Smooth muscle cell (in vitro differentiated cells): ENCODE measurements around the gene PEX16. TPM values are rescaled to one million over a fixed set of nuclear protein-coding genes. Genes with fewer than 3 reads are reported as not detected.
"Not testable (repeated sequence)": the region's sequence is repeated elsewhere in the genome, so short reads cannot be mapped to it uniquely, and the experiment has no call there.

Source experiments
- DNase-seq: peaks from one replicate; lab custom pipeline; 2025; ENCODE audit not compliant: unreplicated experiment; lab: John Stamatoyannopoulos, UW
- H2AFZ ChIP-seq: fragments of 200-600 bp; sonication (generic); 2 replicates; pipeline ENCODE4 v1.6.0; 2016; ENCODE audit warnings: antibody characterized with exemption, low read depth, mild to moderate bottlenecking
- H3F3A ChIP-seq: fragments of 200-600 bp; sonication (generic); 2 replicates; pipeline ENCODE4 v1.6.0; 2017; ENCODE audit warnings: antibody characterized with exemption, low read depth
- H3K27ac ChIP-seq: fragments of 200-600 bp; sonication (generic); 2 replicates; pipeline ENCODE4 v1.5.1; 2016; ENCODE audit warnings: low read depth, mild to moderate bottlenecking
- H3K27me3 ChIP-seq: fragments of 200-600 bp; sonication (generic); 2 replicates; pipeline ENCODE4 v1.6.1; 2016; ENCODE audit warnings: low read depth, mild to moderate bottlenecking
- H3K36me3 ChIP-seq: fragments of 200-600 bp; sonication (generic); 2 replicates; pipeline ENCODE4 v1.5.1; 2016; ENCODE audit warnings: low read depth
- H3K4me1 ChIP-seq: fragments of 200-600 bp; sonication (generic); 2 replicates; pipeline ENCODE4 v1.5.1; 2016; ENCODE audit warnings: low read depth
- H3K4me2 ChIP-seq: fragments of 200-600 bp; sonication (generic); 2 replicates; pipeline ENCODE4 v1.6.0; 2016; ENCODE audit warnings: mild to moderate bottlenecking
- H3K4me3 ChIP-seq: fragments of 200-600 bp; sonication (generic); 2 replicates; pipeline ENCODE4 v1.5.1; 2016; ENCODE audit warnings: mild to moderate bottlenecking
- H3K79me2 ChIP-seq: fragments of 200-600 bp; sonication (generic); 2 replicates; pipeline ENCODE4 v1.6.0; 2016; ENCODE audit warnings: low read depth, mild to moderate bottlenecking
- H3K9ac ChIP-seq: fragments of 200-600 bp; sonication (generic); 2 replicates; pipeline ENCODE4 v1.6.0; 2016; ENCODE audit warnings: low read depth
- H3K9me3 ChIP-seq: fragments of 200-600 bp; sonication (generic); replicated peaks from 2 replicates; pipeline ENCODE4 v1.5.1; 2016; ENCODE audit warnings: low read depth
- H4K20me1 ChIP-seq: fragments of 200-600 bp; sonication (generic); 2 replicates; pipeline ENCODE4 v1.6.0; 2016; ENCODE audit warnings: low read depth
- WGBS: methylation state at CpG from one replicate; pipeline ENCODE4 v1.1.7; 2016; ENCODE audit warnings: low lambda C conversion rate; 5-methylcytosine and 5-hydroxymethylcytosine counted together
- polyA plus RNA-seq: library from polyadenylated mRNA; unstranded; fragments of >200 nt; fragmentation: Nextera tagmentation; extraction: Ambion mirVana; gene quantifications from 2 replicates; pipeline ENCODE4 v1.2.1, GENCODE V29; 2016
- total RNA-seq: library from RNA; depleted of rRNA; stranded (reverse); fragments of >200 nt; gene quantifications from 2 replicates; pipeline ENCODE4 v1.2.3, GENCODE V29; 2014
- TF ChIP-seq, protein P1 (sequence below): fragments of 200-600 bp; sonication (generic); IDR thresholded peaks from 2 replicates; pipeline ENCODE4 v1.5.1; 2017; ENCODE audit warnings: borderline replicate concordance, mild to moderate bottlenecking, antibody characterized with exemption; ENCODE audit not compliant: insufficient read depth, poor library complexity, severe bottlenecking

The PEX16 gene
- total and polyA plus RNA-seq, 2 experiments from 2014 or later = 10.5 to 30.2 TPM

DNA sequence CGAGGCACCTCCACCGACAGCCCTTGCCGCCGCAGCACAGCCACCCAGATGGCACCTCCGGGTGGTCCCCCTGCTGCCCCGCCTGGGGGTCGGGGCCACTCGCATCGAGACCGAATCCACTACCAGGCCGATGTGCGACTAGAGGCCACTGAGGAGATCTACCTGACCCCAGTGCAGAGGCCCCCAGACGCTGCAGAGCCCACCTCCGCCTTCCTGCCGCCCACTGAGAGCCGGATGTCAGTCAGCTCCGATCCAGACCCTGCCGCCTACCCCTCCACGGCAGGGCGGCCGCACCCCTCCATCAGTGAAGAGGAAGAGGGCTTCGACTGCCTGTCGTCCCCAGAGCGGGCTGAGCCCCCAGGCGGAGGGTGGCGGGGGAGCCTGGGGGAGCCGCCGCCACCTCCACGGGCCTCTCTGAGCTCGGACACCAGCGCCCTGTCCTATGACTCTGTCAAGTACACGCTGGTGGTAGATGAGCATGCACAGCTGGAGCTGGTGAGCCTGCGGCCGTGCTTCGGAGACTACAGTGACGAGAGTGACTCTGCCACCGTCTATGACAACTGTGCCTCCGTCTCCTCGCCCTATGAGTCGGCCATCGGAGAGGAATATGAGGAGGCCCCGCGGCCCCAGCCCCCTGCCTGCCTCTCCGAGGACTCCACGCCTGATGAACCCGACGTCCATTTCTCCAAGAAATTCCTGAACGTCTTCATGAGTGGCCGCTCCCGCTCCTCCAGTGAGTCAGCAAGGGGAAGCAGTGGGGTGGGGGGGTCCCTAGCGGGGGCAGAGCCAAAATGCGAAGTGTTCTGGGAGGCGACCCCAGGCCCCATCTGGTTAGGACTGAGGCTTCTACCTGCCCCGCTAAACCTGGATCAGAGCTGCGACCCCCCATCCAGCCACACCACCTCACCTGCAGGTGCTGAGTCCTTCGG, 15.0 kb downstream of the PEX16 start:
- no peaks in the 10 kb centered on the region for H3K27me3 ChIP-seq
- peaks cover 9% of the 10 kb centered on the region for H4K20me1 ChIP-seq
- no peak for DNase-seq
- 97% methylated on average over 50 of the region's 56 CpGs for WGBS
- no peak overlapping the region for H3K9ac ChIP-seq
- TF ChIP-seq, protein P1, sequence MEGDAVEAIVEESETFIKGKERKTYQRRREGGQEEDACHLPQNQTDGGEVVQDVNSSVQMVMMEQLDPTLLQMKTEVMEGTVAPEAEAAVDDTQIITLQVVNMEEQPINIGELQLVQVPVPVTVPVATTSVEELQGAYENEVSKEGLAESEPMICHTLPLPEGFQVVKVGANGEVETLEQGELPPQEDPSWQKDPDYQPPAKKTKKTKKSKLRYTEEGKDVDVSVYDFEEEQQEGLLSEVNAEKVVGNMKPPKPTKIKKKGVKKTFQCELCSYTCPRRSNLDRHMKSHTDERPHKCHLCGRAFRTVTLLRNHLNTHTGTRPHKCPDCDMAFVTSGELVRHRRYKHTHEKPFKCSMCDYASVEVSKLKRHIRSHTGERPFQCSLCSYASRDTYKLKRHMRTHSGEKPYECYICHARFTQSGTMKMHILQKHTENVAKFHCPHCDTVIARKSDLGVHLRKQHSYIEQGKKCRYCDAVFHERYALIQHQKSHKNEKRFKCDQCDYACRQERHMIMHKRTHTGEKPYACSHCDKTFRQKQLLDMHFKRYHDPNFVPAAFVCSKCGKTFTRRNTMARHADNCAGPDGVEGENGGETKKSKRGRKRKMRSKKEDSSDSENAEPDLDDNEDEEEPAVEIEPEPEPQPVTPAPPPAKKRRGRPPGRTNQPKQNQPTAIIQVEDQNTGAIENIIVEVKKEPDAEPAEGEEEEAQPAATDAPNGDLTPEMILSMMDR = no peak
- peaks cover 14% of the 10 kb centered on the region for H3K4me1 ChIP-seq
- H3K79me2 ChIP-seq = no peaks in the 10 kb centered on the region
- no peaks in the 10 kb centered on the region for H3F3A ChIP-seq
- no peak overlapping the region for H3K27ac ChIP-seq
- no peak overlapping the region for H3K4me3 ChIP-seq
- H3K4me2 ChIP-seq = no peak overlapping the region
- H3K36me3 ChIP-seq = no peaks in the 10 kb centered on the region
- no peaks in the 10 kb centered on the region for H3K9me3 ChIP-seq
- H2AFZ ChIP-seq = no peak overlapping the region

DNA sequence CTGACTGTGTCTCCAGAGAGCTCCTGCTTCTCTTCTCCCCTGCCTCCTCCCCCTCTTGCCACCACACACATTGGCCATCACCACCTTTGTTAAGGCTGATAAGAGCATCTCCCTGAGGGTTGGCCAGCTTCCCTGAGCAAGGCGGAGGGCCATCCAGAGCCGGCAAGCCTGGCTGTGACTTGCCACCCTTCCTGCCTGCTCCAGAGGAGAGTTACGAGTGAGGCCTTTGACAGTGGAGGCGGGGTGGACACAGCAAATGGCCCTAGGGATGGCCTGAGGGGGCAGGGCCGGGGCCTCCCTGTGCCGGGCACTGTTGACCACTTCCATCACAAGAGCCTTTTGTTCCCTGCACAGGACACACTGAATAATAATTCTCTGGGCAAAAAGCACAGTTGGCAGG, 16.1 kb downstream of the PEX16 start:
- DNase-seq = no peak
- Histone ChIP-seq H3K9me3 (no peaks in the 10 kb centered on the region), H3F3A (no peaks in the 10 kb centered on the region), H3K36me3 (no peaks in the 10 kb centered on the region), H3K9ac (no peak overlapping the region), H3K4me2 (no peak overlapping the region), H3K4me1 (peaks cover 16% of the 10 kb centered on the region), H3K79me2 (no peaks in the 10 kb centered on the region), H3K27ac (no peak overlapping the region), H3K27me3 (no peaks in the 10 kb centered on the region), H2AFZ (no peak overlapping the region), H3K4me3 (no peak overlapping the region), H4K20me1 (peaks cover 9% of the 10 kb centered on the region)
- TF ChIP-seq, protein P1 = no peak
- WGBS = 92% methylated on average over 6 of the region's 6 CpGs

DNA sequence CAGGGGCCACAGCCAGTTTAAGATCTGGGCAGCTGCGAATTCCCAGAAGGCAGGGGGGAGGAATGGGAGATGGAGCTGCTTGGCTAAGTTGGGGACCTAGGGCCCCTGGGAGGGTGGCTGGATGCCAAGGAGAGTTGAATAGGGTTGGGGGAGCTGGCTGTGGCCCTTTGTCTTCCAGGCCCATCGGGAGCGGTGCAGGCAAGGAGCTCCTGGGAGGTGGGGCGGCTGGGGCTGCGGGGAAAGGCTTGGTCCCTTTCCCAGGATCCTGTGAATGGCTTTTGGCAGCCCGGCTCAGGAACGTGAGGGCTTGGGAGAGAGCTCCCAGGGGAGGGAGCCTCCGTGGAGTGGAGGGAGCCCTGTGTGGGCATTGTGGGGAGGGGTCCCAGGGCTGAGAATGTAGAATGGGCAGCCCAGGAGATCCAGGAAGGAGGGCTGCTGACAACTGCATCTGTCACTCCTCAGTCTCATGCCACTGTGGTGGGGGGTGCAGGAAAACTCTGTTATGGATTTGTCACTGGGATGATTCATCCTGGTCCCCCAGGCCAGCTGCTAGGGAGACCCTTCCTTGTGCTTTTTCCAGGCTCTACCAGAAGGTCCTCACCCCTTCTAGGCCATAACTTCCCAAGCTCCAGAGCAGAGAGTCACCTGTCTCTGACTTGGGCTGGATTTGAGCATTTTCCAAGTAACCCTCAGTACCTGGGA, 16.6 kb downstream of the PEX16 start:
- Histone ChIP-seq H2AFZ (no peak overlapping the region), H3F3A (no peaks in the 10 kb centered on the region), H4K20me1 (peaks cover 9% of the 10 kb centered on the region), H3K4me2 (peak overlapping the region; percentile 99), H3K36me3 (no peaks in the 10 kb centered on the region), H3K27ac (no peak overlapping the region), H3K27me3 (no peaks in the 10 kb centered on the region), H3K9ac (peak overlapping the region; percentile 97), H3K9me3 (no peaks in the 10 kb centered on the region), H3K79me2 (no peaks in the 10 kb centered on the region), H3K4me3 (peak overlapping the region; percentile 68), H3K4me1 (peaks cover 21% of the 10 kb centered on the region)
- WGBS = 61% methylated on average over 8 of the region's 8 CpGs
- TF ChIP-seq, protein P1 = no peak
- DNase-seq = no peak

DNA sequence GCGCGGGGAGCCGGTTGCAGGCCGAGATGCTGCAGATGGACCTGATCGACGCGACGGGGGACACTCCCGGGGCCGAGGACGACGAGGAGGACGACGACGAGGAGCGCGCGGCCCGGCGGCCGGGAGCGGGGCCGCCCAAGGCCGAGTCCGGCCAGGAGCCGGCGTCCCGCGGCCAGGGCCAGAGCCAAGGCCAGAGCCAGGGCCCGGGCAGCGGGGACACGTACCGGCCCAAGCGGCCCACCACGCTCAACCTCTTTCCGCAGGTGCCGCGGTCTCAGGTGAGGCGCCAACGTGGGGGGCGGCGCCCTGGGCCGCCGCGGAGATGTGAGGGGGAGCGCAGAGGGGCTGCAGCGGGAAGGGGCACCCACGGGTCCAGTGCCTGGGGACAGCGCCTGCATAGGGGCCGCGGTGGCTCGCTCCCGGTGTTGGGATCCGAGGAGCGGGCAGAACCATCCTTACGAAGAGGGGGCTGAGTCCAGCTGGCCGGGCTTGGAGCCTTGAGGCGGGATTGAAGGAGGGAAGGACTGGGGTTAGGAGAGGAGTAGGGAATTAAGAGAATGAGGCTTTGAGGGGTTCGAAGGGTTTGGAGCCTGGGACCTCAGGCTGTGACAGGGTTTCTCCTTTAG, 17.4 kb downstream of the PEX16 start:
- H3K4me2 ChIP-seq = peak overlapping the region; percentile 99
- H4K20me1 ChIP-seq, DNase-seq, H3F3A ChIP-seq, H3K36me3 ChIP-seq, H3K9me3 ChIP-seq, H3K27ac ChIP-seq, H3K79me2 ChIP-seq, H3K27me3 ChIP-seq, H2AFZ ChIP-seq: not testable (repeated sequence)
- H3K9ac ChIP-seq = peak overlapping the region; percentile 97
- peaks cover 24% of the 10 kb centered on the region for H3K4me1 ChIP-seq
- WGBS = 5% methylated on average over 25 of the region's 59 CpGs
- peak overlapping the region; percentile 68 for H3K4me3 ChIP-seq
